Subcutaneous adipose tissue (tissue), 4 donors: Measurements from ENCODE around the gene HDHD5. TPM values are rescaled to one million over a fixed set of nuclear protein-coding genes. Genes with fewer than 3 reads are reported as not detected.

Source experiments
- CTCF ChIP-seq: fragments of 450-650 bp; IDR thresholded peaks from one replicate; pipeline ENCODE4 v1.5.1; 2016; ENCODE audit warnings: low read depth, mild to moderate bottlenecking, control low read depth, antibody characterized with exemption, moderate library complexity
- total RNA-seq, 4 donors: library from RNA; depleted of rRNA; stranded (reverse); fragments of >200 nt; gene quantifications; one replicate each; pipeline ENCODE4 v1.1.0, GENCODE V29; 2016

Gene HDHD5
- total RNA-seq, 4 donors from 2014 or later, result 23.0 to 73.1 (median 41.7) TPM

DNA sequence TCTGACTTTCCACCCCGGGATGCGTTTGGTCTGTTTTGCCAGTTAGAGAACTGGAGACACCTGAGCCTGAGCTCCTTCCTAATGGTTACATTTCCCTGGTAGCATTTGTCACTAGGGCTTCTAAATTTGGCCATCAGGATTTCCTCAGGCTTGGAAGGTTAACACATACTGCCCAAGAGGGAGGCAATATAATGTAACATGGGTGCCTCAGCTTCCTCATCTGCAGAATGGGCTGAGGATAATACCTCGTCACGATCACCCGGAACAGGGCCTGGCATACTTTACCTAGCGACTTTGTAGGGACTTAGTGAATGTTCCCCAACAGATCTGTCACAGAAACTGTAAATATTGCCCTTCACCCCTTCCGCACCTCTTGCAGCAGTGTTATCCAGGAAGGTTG lies 63.0 kb downstream of the HDHD5 start:
- no peak for TF ChIP-seq CTCF

DNA sequence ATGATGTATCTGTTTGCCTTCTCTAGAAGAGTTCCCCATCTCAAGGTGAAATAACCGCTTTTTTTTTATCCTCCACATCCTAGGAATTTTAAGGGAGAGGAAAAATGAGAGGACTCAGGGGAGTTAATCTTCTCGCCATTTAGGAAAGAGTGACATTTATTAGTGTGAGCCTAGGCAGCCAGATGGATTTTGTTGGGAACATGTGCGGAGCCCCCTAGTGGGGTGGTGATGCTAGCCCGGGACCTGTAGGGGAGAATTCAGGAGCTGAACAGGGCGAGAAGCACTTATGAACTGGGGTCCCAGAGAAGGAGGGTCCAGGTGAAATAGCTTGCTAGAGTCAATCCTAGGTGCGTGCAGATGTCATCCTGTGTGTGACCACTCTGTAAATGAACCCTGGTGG lies 63.5 kb downstream of the HDHD5 start:
- TF ChIP-seq CTCF, result no peak

DNA sequence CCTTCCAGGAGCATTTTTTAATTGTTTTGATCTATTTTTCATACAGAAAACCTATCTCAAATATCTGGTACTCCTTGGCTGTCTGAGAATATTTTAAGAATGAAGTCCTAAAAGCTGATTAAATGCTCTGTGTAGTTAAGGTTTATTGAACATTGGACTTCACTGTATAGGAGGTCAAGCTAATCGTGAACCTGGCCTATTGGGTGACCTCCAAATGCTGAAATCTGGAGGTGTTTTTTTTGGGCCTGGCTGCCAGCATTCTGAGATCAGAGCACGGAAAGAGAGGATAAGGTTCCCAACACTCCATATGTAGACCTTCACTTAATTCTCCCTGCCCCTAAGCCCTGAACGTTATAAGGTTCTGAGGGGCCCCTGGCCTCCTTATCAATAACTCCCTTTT lies 66.0 kb downstream of the HDHD5 start:
- TF ChIP-seq CTCF, result no peak

- no peak for TF ChIP-seq CTCF
Measured at GRCh38 chr22:17091851-17092250, 67.2 kb downstream of the HDHD5 start.

- no peak for TF ChIP-seq CTCF
Measured at GRCh38 chr22:17090550-17090949, 68.5 kb downstream of the HDHD5 start.

Other genes starting within 250 kb of the HDHD5 start
- not detected for gene GAB4, start 151.1 kb downstream of the HDHD5 start, total RNA-seq
- gene IL17RA, start 74.3 kb downstream of the HDHD5 start, total RNA-seq, result 10 to 100 TPM; 17.9 to 30.3 (median 26.2) TPM
- 1 to 10 TPM in 1 of 4 donors, under 1 TPM in 3; 0.51 to 1.7 (median 0.85) TPM for gene TMEM121B, start 37.9 kb downstream of the HDHD5 start, total RNA-seq
- 100 to 1,000 TPM in 1 of 4 donors, 10 to 100 TPM in 3; 10.2 to 198 (median 24.3) TPM for gene ADA2, start 60.2 kb upstream of the HDHD5 start, total RNA-seq
- 1 to 10 TPM in 1 of 4 donors, under 1 TPM in 2, not detected in 1; 0.16 to 1.7 (median 0.44) TPM for gene CECR2, start 210.2 kb upstream of the HDHD5 start, total RNA-seq